PC-9 (cell line): ENCODE results near the gene PLEKHG4B.

ENCODE experiments used
- CTCF ChIP-seq: fragments of 200-600 bp; sonication (generic); conservative IDR thresholded peaks from 2 replicates; pipeline ENCODE4 v1.6.1; 2017; ENCODE audit warnings: mixed run types, antibody characterized with exemption, mild to moderate bottlenecking, moderate library complexity
- EZH2 ChIP-seq: fragments of 200-600 bp; sonication (generic); IDR thresholded peaks from 2 replicates; pipeline ENCODE4 v1.8.0; 2017; ENCODE audit warnings: antibody characterized with exemption, low read depth

GRCh38 chr5:157126-157715 is 65.3 kb downstream of the PLEKHG4B start:
- TF ChIP-seq CTCF (no peak), EZH2 (no peak)
